ENCODE results near the gene CDH23.

GRCh38 chr10:71765176-71765904 is 368.6 kb downstream of the CDH23 start:
- TF ChIP-seq POLR2A (IDR thresholded peaks at IDR 0.05; ENCODE audit: low read length) (no peak), GATA1 (IDR thresholded peaks at IDR 0.05; ENCODE audit: low read depth, low read length) (no peak)

Measured in erythroblast (primary cell).